ENCODE results near the gene TBCD.

Gene TBCD

DNA sequence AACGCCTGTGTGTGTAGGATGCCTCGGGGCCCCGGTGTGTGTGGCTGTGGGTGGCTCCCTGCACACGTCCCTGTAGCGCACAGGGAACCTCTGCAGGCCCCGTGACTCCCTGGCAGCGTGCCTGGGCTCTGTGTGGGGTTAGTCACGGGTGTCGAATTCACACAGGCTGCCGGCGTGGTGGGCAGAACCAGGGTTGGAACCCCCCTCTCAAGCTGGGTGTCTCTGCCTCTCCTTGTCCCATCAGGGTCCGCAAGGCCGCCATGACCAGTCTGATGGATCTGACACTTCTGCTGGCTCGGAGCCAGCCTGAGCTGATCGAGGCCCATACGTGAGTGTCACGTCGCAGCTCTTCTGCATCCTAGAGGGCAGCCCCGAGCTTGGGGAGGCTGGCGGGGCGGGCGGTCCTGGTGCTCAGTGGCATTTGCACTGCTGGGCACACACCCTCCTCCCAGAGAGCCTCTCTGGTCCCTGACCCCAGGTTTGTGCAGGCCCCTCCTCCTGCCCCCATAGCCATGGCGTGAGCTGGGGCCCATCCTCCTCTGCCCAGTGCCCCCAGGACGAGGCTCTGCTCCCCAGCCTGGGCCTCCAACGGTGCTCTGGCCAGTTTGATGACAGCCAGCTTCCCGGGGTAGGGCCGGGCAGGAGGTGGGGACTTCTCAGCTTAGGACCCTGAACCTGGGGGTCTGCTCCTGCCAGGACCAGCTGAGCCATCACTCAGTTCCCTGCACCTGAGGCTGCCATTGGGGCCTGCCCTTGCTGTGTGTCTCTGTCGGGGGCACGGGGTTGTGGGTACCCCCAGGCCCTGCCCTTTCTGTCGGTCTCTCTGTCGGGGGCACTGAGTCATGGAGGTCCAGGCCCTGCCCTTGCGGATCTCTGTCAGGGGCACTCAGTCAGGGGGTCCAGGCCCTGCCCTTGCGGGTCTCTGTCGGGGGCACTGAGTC, 176.1 kb downstream of the TBCD start:
- DNase-seq: no peak

GRCh38 chr17:82929011-82929622, 177.3 kb downstream of the TBCD start:
- no peak for DNase-seq

DNA sequence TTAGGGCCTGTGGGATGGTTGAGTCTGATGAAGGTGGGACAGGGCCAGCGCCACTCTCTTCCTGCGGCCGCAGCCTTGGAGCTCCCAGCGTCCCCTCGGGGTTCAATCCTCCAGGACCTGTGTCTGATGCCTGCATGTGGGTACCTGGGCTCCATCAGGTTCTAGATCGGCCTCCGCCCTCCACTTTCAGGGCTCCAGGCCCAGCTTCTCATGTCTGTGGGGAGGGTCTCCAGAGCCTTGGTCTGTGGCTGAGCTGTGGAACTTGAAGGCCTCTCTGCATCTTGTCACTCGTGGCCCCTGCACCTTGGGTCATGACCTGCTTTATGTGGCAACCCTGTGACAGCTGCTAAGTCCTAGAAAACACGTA, 177.8 kb downstream of the TBCD start:
- no peak for DNase-seq

DNA sequence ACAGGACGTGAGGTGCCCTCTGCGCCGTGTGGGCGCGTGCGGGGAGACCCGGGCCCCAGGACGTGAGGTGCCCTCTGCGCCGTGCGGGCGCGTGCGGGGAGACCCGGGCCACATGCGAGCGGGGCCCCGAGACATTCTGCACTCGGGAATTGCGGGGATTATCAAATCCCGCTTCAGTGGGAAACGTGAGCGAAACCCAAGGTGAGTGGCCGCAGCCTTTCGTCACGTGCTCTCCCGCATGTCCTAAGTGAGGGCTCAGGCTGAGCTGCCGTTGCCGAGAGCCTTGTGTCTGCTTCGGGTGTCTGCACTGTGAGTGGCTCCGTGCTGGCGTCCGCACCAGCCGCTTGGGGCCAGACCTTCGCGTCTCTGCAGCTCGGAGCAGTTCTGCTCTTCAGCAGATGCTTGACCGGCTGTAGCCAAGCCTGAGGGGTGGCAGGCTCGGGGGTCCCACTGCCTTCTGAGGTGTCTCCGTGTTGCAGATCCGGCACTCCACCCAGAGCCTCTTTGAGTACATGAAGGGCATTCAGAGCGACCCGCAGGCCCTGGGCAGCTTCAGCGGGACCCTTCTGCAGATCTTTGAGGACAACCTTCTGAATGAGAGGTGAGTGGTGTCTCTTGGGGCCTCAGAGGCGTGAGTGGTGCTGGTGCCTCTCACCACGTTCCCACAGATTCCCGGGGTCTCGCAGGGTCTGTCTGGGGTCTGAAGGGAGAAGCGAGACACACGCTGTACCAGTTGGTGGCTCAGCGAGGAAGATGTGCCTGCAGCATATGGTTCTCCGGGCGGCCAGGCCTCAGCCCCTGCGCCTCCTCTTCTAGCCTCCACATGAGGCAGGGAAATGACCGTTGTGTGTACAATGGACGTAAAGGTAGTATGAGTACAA, 178.4 kb downstream of the TBCD start:
- DNase-seq: no peak

- DNase-seq: no peak
Measured at GRCh38 chr17:82930924-82931698, 179.2 kb downstream of the TBCD start.

DNA sequence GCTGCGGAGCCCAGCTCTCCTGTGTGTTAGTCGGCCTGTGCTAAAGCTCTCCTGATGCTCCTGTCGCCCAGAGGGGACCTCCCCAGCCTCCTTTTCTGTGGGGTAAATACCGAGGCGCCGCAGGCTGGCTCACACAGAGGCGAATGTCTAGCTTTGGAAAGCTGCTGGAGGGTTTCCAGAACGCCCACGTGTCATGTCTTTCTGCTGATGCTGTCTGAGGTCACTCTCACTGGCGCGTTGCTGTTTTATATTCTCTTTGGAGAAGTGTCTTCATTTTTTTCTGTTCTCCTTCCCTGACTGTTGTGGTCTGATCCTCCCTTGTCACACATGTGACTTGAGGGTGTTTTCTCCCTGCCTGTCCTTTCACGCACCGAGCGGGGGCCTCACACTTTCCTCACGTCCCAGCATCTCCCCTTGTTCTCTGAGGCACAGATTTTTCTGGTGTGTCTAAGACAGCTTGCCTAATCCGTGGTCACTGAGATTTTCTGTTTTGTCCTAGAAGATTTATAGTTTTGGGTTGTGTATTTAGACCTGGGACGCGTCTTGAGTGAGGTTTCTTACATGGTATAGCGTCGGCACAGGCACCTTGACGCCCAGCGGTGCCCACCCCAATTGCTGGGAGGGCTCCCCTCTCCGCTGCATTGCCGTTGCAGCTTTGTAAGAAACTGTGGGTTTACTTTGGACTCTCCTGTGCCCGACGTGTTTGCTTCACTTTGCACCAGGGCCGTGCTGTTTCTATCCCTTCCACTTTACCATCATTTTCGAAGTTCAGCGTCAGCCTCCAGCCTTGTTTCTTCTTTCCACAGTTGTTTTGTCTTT, 180.0 kb downstream of the TBCD start:
- DNase-seq: no peak

GRCh38 chr17:82932518-82933310, 180.8 kb downstream of the TBCD start:
- DNase-seq: no peak

DNA sequence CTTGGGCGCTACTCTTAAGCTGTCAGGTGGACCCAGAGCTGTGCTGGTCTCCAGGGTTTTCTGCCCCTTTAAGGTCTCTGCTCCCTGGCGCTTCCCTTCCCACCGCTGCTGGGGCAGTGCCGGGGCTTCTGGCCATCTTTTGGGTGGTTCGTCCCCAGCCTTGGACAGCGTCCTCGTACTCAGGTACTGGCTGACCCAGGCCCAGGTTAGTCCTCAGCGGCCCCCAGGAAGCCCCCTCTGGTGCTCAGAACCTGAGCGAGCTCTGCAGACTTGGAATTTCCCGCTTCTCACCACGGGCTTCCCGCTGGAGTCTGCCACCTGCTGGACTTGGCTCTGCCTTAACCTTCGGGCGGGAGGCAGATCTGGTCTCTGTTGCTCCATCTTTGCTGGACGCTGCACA, 182.0 kb downstream of the TBCD start:
- no peak for DNase-seq

GRCh38 chr17:82935966-82936767, 184.3 kb downstream of the TBCD start:
- no peak for DNase-seq

- DNase-seq: no peak
Measured at GRCh38 chr17:82936768-82937171, 184.9 kb downstream of the TBCD start.

DNA sequence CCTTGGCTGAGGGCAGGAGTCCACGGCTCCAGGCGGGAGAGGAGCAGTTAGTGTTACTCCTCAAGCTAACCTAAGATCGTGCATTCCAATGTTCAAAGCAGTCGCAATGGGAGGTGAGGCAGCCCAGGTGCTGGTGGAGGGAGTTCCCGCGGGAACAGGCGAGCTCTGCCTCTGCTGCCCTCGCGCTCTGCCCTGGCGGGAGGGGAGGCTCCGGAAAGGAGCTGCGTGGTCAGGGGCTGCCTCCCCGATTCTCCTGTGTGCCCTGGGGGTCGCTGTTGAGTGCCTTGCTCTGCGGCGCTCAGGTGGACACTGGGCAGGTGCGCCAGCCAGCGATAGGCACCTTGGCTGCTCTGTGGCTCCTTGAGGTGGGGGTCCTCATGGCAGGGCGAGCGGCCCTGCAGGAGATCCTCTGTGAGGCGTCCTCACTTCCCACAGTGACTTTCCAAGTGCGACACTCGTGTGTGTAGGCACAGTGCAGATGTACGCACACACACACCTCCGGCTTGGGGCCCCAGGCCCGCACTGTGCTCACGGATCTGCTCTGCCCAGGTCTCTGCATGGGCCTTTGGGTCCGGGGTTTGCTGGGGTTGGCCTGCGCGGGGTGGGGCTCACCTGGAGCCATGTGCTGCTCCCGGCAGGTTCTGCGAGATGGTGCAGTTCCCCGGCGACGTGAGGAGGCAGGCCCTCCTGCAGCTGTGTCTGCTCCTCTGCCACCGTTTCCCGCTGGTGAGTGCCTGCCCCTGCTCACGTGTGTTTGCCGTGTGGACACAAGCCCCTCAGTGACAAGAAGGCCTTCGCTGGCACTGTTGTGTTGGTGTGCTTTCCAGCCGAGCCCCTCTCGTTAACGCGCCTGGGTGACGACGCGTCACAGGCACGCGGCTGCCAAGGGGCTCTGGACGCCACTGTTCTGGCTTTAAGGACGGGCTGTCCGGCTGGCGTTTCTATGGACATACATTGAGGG, 185.8 kb downstream of the TBCD start:
- no peak for DNase-seq

- DNase-seq: no peak
Measured at GRCh38 chr17:82938486-82938872, 186.6 kb downstream of the TBCD start.

- DNase-seq: no peak
Measured at GRCh38 chr17:82938873-82939620, 187.2 kb downstream of the TBCD start.

DNA sequence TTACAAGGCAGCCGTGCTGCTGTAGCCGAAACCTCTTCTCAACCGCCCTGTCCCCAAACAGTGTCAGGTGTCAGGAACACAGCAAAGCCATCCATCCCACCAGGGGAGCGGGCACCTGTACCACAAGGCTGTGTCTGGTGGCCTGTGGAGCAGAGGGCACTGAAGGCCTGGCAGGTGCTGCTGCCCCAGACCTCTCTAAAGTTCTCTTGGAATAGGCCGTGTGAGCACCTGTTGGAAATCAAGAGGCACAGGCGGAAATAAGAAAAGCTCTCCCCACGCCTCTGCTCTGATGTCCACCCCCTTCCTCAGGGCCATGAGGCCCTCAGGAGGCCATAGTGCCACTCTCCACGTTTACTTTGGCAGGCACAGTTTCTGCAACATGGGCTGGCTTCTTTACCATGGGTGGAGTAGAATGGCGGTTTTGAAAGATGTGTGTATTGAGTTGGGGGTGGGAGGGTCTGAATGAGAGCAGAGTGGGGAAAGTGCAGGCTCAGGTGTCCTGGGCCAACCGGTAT, 187.8 kb downstream of the TBCD start:
- no peak for DNase-seq

DNA sequence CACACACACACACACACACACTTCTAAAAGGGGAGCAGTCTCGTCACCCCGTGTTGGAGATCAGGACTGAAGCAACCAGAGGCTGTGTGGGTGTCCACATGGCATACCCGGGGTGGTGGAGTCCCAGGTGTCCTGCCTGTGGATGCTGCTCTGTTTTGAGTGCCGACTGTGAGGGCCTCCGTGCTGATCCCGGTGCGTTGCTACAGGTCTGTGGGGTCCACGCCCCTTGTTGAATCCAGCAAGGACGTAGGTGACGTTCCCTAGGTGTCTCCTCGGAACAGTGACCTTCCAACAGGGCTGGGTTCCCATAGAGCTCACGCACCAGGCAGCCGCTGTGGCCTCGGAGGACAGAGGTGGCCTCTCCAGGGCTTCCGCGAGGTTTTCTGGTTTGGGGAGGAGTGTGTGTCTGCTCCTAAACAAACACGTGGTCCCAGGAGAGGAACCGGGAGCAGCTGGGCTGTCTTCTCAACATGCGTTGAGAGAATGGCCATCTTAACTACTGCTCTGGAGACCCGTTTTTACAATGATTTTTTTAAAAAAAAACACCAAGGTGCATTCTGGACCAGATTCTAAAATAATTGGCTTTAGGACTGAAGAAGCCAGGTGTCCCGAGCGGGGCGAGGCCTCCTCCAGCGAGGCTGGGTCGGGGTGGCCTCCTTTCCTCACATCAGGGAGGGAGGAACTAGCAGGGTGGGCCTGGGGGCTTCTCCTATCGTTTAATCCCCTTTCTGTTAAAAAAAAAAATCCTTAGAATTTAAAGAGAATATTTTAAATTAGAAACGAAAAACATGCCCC, 188.6 kb downstream of the TBCD start:
- DNase-seq: no peak

- no peak for DNase-seq
Measured at GRCh38 chr17:82941021-82942001, 189.4 kb downstream of the TBCD start.

Data from stimulated activated CD4-positive, alpha-beta T cell treated with anti-CD3 and anti-CD28 coated beads, Interleukin-4, amount 100 ng/mL, for 4 hours (primary cell).